Loucy (cell line): Measurements from ENCODE around the gene VPREB1.

Experiments
- H2AFZ ChIP-seq: fragments of 200-600 bp; sonication (generic); 2 replicates; pipeline ENCODE4 v1.6.0; 2016; ENCODE audit warnings: antibody characterized with exemption, mild to moderate bottlenecking, low read length, moderate library complexity
- H3F3A ChIP-seq: fragments of 200-600 bp; 2 replicates; pipeline ENCODE4 v1.6.0; 2016; ENCODE audit warnings: antibody characterized with exemption, low read depth, mild to moderate bottlenecking
- H3K27me3 ChIP-seq: fragments of 200-600 bp; sonication (generic); 2 replicates; pipeline ENCODE4 v1.6.1; 2014; ENCODE audit warnings: low read length, mild to moderate bottlenecking; ENCODE audit not compliant: insufficient read depth, poor library complexity, severe bottlenecking
- H3K36me3 ChIP-seq: fragments of 200-600 bp; sonication (generic); 2 replicates; pipeline ENCODE4 v1.6.1; 2016; ENCODE audit warnings: low read length; ENCODE audit not compliant: insufficient read depth
- H3K4me1 ChIP-seq: fragments of 200-600 bp; sonication (generic); 2 replicates; pipeline ENCODE4 v1.5.1; 2014; ENCODE audit warnings: low read length, mild to moderate bottlenecking; ENCODE audit not compliant: insufficient read depth, poor library complexity, severe bottlenecking
- H3K4me2 ChIP-seq: fragments of 200-600 bp; sonication (generic); 2 replicates; pipeline ENCODE4 v1.6.0; 2014; ENCODE audit warnings: antibody characterized with exemption, low read length, low read depth, mild to moderate bottlenecking; ENCODE audit not compliant: poor library complexity, severe bottlenecking
- H3K4me3 ChIP-seq: fragments of 200-600 bp; sonication (generic); 2 replicates; pipeline ENCODE4 v1.5.1; 2014; ENCODE audit warnings: low read length, mild to moderate bottlenecking, mixed read lengths; ENCODE audit not compliant: poor library complexity, severe bottlenecking
- H3K79me2 ChIP-seq: fragments of 200-600 bp; sonication (generic); 2 replicates; pipeline ENCODE4 v1.6.1; 2014; ENCODE audit warnings: low read length; ENCODE audit not compliant: insufficient read depth
- H3K9ac ChIP-seq: fragments of 200-600 bp; sonication (generic); 2 replicates; pipeline ENCODE4 v1.6.0; 2014; ENCODE audit warnings: mild to moderate bottlenecking, low read depth, low read length, moderate library complexity; ENCODE audit not compliant: poor library complexity, severe bottlenecking
- H3K9me2 ChIP-seq: fragments of 200-600 bp; sonication (generic); replicated peaks from 2 replicates; pipeline ENCODE4 v1.6.1; 2016; ENCODE audit warnings: low read depth, low read length, mixed read lengths
- H3K9me3 ChIP-seq: fragments of 200-600 bp; sonication (generic); 2 replicates; pipeline ENCODE4 v1.6.1; 2014; ENCODE audit warnings: mild to moderate bottlenecking, antibody characterized with exemption, low read length, low read depth; ENCODE audit not compliant: insufficient read depth
- H4K20me1 ChIP-seq: fragments of 200-600 bp; sonication (generic); 2 replicates; pipeline ENCODE4 v1.6.0; 2014; ENCODE audit warnings: antibody characterized with exemption, low read length, mild to moderate bottlenecking; ENCODE audit not compliant: insufficient read depth, poor library complexity, severe bottlenecking
- CTCF ChIP-seq: fragments of 200-600 bp; sonication (generic); conservative IDR thresholded peaks from 2 replicates; pipeline ENCODE4 v1.5.1; 2014; ENCODE audit warnings: mild to moderate bottlenecking, antibody characterized with exemption, low read length
- EZH2phosphoT487 ChIP-seq: fragments of 200-600 bp; IDR thresholded peaks from 2 replicates; pipeline ENCODE4 v1.6.1; 2018; ENCODE audit warnings: antibody characterized with exemption, mild to moderate bottlenecking, moderate library complexity, borderline replicate concordance

VPREB1 gene

GRCh38 chr22:22228421-22228820, 16.2 kb upstream of the VPREB1 start:
- Histone ChIP-seq H3K36me3 (no peaks in the 10 kb centered on the region), H3K4me2 (no peak overlapping the region), H2AFZ (no peak overlapping the region), H3K4me3 (no peak overlapping the region), H4K20me1 (no peaks in the 10 kb centered on the region), H3F3A (no peaks in the 10 kb centered on the region), H3K79me2 (no peaks in the 10 kb centered on the region), H3K9me3 (no peaks in the 10 kb centered on the region), H3K27me3 (no peaks in the 10 kb centered on the region), H3K9me2 (no peaks in the 10 kb centered on the region), H3K4me1 (peaks cover 7% of the 10 kb centered on the region), H3K9ac (no peak overlapping the region)
- no peak for TF ChIP-seq EZH2phosphoT487
- no peak for TF ChIP-seq CTCF

GRCh38 chr22:22228921-22229320, 15.7 kb upstream of the VPREB1 start:
- Histone ChIP-seq H3K4me3 (no peak overlapping the region), H3K79me2 (no peaks in the 10 kb centered on the region), H3K4me1 (peaks cover 8% of the 10 kb centered on the region), H3K9ac (no peak overlapping the region), H3K27me3 (no peaks in the 10 kb centered on the region), H3K36me3 (no peaks in the 10 kb centered on the region), H2AFZ (no peak overlapping the region), H4K20me1 (no peaks in the 10 kb centered on the region), H3K9me3 (no peaks in the 10 kb centered on the region), H3F3A (no peaks in the 10 kb centered on the region), H3K4me2 (no peak overlapping the region), H3K9me2 (no peaks in the 10 kb centered on the region)
- TF ChIP-seq CTCF, result no peak
- TF ChIP-seq EZH2phosphoT487, result no peak

- H3F3A ChIP-seq, result no peaks in the 10 kb centered on the region
- no peaks in the 10 kb centered on the region for H3K27me3 ChIP-seq
- no peak overlapping the region for H3K4me3 ChIP-seq
- H3K4me2 ChIP-seq, result no peak overlapping the region
- H3K79me2 ChIP-seq, result no peaks in the 10 kb centered on the region
- no peak overlapping the region; the same call in 1 of the 2 replicates for H2AFZ ChIP-seq
- H3K9me2 ChIP-seq, result no peaks in the 10 kb centered on the region
- no peaks in the 10 kb centered on the region for H4K20me1 ChIP-seq
- no peaks in the 10 kb centered on the region for H3K36me3 ChIP-seq
- no peaks in the 10 kb centered on the region for H3K9me3 ChIP-seq
- peaks cover 9% of the 10 kb centered on the region for H3K4me1 ChIP-seq
- H3K9ac ChIP-seq, result no peak overlapping the region
- TF ChIP-seq EZH2phosphoT487, result no peak
- no peak for TF ChIP-seq CTCF
Observed at GRCh38 chr22:22229683-22230420, 14.7 kb upstream of the VPREB1 start.
